ENCODE results near the gene PAQR3.

GRCh38 chr4:78923464-78924312 lies 15.6 kb downstream of the PAQR3 start:
- peak; percentile 12; the same call in 1 of the 2 replicates for TF ChIP-seq CTCF (IDR thresholded peaks at IDR 0.05; ENCODE audit: low read length)
- TF ChIP-seq EZH2 (optimal IDR thresholded peaks at IDR 0.05; ENCODE audit: low read depth, low read length), result no peak
- TF ChIP-seq EZH2phosphoT487 (IDR thresholded peaks at IDR 0.05; ENCODE audit: low read length), result no peak

All from MM.1S (cell line).